WTC11 (cell line): ENCODE results near the gene RAB18. TPM values are rescaled to one million over a fixed set of nuclear protein-coding genes. Genes with fewer than 3 reads are reported as not detected.

Source experiments
- ATAC-seq: fragments of 200-7000 bp; cut with Tn5 transposase; 2 replicates; pipeline ENCODE4 v1.10.0; 2021; ENCODE audit warnings: mild to moderate bottlenecking, moderate library complexity
- CTCF ChIA-PET: fragments of 300-600 bp; sonication (Branson Sonifier 250); formaldehyde crosslinking; loops from one replicate; lab custom pipeline; 2021; ENCODE audit warnings: antibody characterized with exemption; lab: Charles Lee
- POLR2A ChIA-PET: fragments of 350-600 bp; sonication (Branson Sonifier 250); formaldehyde crosslinking; loops from one replicate; lab custom pipeline; 2021; ENCODE audit warnings: antibody characterized with exemption; lab: Charles Lee
- DNase-seq: peaks from one replicate; pipeline ENCODE4 v3.0.0; 2021; ENCODE audit warnings: low spot score
- H3K27ac Mint-ChIP-seq: 2 replicates; pipeline ENCODE4 v1.8.0; 2021; ENCODE audit warnings: mixed read lengths
- H3K27me3 Mint-ChIP-seq: 2 replicates; pipeline ENCODE4 v1.8.0; 2021; ENCODE audit warnings: low read depth, mild to moderate bottlenecking, moderate library complexity, mixed read lengths
- H3K36me3 Mint-ChIP-seq: 2 replicates; pipeline ENCODE4 v1.8.0; 2021; ENCODE audit warnings: mixed read lengths
- H3K4me1 Mint-ChIP-seq: 2 replicates; pipeline ENCODE4 v1.8.0; 2022; ENCODE audit warnings: mixed read lengths
- H3K4me3 Mint-ChIP-seq: 2 replicates; pipeline ENCODE4 v1.8.0; 2021; ENCODE audit warnings: mild to moderate bottlenecking, moderate library complexity, mixed read lengths
- H3K9me3 Mint-ChIP-seq: 2 replicates; pipeline ENCODE4 v1.8.0; 2021; ENCODE audit warnings: mixed read lengths
- E2F4 ChIP-seq: sonication (generic); formaldehyde crosslinking; IDR thresholded peaks from 2 replicates; pipeline ENCODE4 v1.8.1; 2022; ENCODE audit warnings: low read depth, mild to moderate bottlenecking, moderate library complexity, missing genetic modification reagents, borderline replicate concordance
- ELF4 ChIP-seq: sonication (generic); formaldehyde crosslinking; IDR thresholded peaks from 2 replicates; pipeline ENCODE4 v1.8.1; 2022; ENCODE audit warnings: low read depth, mild to moderate bottlenecking, moderate library complexity, missing genetic modification reagents
- FOXK1 ChIP-seq: sonication (generic); formaldehyde crosslinking; IDR thresholded peaks from 2 replicates; pipeline ENCODE4 v1.8.0; 2022; ENCODE audit warnings: mild to moderate bottlenecking, moderate library complexity, missing genetic modification reagents
- JUN ChIP-seq: sonication (generic); formaldehyde crosslinking; IDR thresholded peaks from 2 replicates; pipeline ENCODE4 v1.8.0; 2023; ENCODE audit warnings: mild to moderate bottlenecking, missing genetic modification reagents
- KAT7 ChIP-seq: sonication (generic); formaldehyde crosslinking; IDR thresholded peaks from 2 replicates; pipeline ENCODE4 v1.8.1; 2023; ENCODE audit warnings: missing genetic modification reagents, mild to moderate bottlenecking, borderline replicate concordance
- MYBL2 ChIP-seq: sonication (generic); formaldehyde crosslinking; IDR thresholded peaks from 2 replicates; pipeline ENCODE4 v1.8.1; 2023; ENCODE audit warnings: mild to moderate bottlenecking, moderate library complexity, missing genetic modification reagents
- NR1H2 ChIP-seq: sonication (generic); formaldehyde crosslinking; IDR thresholded peaks from 2 replicates; pipeline ENCODE4 v1.9.0; 2021; ENCODE audit warnings: mild to moderate bottlenecking, moderate library complexity, missing genetic modification reagents
- NR2C2 ChIP-seq: sonication (generic); formaldehyde crosslinking; IDR thresholded peaks from 2 replicates; pipeline ENCODE4 v1.8.0; 2022; ENCODE audit warnings: mild to moderate bottlenecking, missing genetic modification reagents
- OVOL2 ChIP-seq: fragments of 250-450 bp; sonication (Bioruptor Pico); IDR thresholded peaks from 2 replicates; pipeline ENCODE4 v1.9.0; 2021; ENCODE audit warnings: mild to moderate bottlenecking, borderline replicate concordance
- RORB ChIP-seq: fragments of 250-450 bp; sonication (Bioruptor Pico); IDR thresholded peaks from 2 replicates; pipeline ENCODE4 v1.9.0; 2021; ENCODE audit warnings: mild to moderate bottlenecking
- TEAD4 ChIP-seq: sonication (generic); formaldehyde crosslinking; IDR thresholded peaks from 2 replicates; pipeline ENCODE4 v1.8.0; 2022; ENCODE audit warnings: mild to moderate bottlenecking, missing genetic modification reagents
- ZMAT4 ChIP-seq: fragments of 250-450 bp; sonication (Bioruptor Pico); IDR thresholded peaks from 2 replicates; pipeline ENCODE4 v1.9.0; 2021; ENCODE audit warnings: mild to moderate bottlenecking
- ZNF423 ChIP-seq: fragments of 250-450 bp; sonication (Bioruptor Pico); IDR thresholded peaks from 2 replicates; pipeline ENCODE4 v2.1.2; 2022; ENCODE audit warnings: mild to moderate bottlenecking, moderate library complexity
- ZNF425 ChIP-seq: fragments of 250-450 bp; sonication (Bioruptor Pico); conservative IDR thresholded peaks from 2 replicates; pipeline ENCODE4 v1.9.0; 2021; ENCODE audit warnings: mild to moderate bottlenecking
- total RNA-seq: library from RNA; stranded (reverse); gene quantifications from 3 replicates; pipeline ENCODE4 v1.2.3, GENCODE V29; 2021
- TF ChIP-seq, protein P1 (sequence below): fragments of 250-450 bp; sonication (Bioruptor Pico); IDR thresholded peaks from 2 replicates; pipeline ENCODE4 v1.8.0; 2021; ENCODE audit warnings: mild to moderate bottlenecking
- TF ChIP-seq, protein P2 (sequence below): sonication (generic); formaldehyde crosslinking; IDR thresholded peaks from 2 replicates; pipeline ENCODE4 v1.8.0; 2022; ENCODE audit warnings: mild to moderate bottlenecking, missing genetic modification reagents

RAB18 gene
- total RNA-seq, 1 experiment from 2014 or later, result 71.4 TPM

- TF ChIP-seq, protein P1, sequence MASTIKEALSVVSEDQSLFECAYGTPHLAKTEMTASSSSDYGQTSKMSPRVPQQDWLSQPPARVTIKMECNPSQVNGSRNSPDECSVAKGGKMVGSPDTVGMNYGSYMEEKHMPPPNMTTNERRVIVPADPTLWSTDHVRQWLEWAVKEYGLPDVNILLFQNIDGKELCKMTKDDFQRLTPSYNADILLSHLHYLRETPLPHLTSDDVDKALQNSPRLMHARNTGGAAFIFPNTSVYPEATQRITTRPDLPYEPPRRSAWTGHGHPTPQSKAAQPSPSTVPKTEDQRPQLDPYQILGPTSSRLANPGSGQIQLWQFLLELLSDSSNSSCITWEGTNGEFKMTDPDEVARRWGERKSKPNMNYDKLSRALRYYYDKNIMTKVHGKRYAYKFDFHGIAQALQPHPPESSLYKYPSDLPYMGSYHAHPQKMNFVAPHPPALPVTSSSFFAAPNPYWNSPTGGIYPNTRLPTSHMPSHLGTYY (CRISPR knock-in tag), result no peak
- TF ChIP-seq ZMAT4 (CRISPR knock-in tag) (no peak), E2F4 (CRISPR knock-in tag) (no peak), TEAD4 (no peak), OVOL2 (CRISPR knock-in tag) (no peak)
Observed at GRCh38 chr10:27530477-27530876, 26.4 kb downstream of the RAB18 start (continued).

DNA sequence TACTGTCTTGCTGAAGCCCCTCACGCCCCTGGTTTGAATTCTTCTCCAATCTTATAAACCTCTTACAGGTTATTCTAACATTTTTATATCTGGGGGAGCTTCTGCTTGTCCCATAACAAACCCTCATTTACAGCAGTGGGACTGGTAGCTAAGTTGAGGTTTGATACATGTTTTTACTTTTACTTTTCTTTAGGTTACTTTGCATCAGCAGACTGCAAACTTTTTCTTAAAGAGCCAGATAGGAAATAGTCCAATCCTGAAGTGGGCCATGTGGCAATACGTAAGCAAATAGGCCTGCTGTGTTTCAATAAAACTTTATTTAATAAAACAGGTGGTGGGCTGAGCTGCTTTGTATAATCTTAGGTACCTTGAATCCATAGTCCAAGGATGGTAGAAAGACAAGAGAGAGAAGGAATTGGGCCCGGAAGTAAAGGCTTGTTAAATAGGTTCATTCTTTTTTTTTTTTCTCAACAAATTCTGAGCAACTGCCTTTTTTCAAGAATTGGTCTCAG is 27.3 kb downstream of the RAB18 start:
- no peak for TF ChIP-seq FOXK1
- no peak for TF ChIP-seq NR2C2 (CRISPR knock-in tag)
- no peak for TF ChIP-seq ELF4 (CRISPR knock-in tag)
- no peak for TF ChIP-seq RORB (CRISPR knock-in tag)
- TF ChIP-seq JUN (CRISPR knock-in tag), result no peak
- TF ChIP-seq, protein P2, sequence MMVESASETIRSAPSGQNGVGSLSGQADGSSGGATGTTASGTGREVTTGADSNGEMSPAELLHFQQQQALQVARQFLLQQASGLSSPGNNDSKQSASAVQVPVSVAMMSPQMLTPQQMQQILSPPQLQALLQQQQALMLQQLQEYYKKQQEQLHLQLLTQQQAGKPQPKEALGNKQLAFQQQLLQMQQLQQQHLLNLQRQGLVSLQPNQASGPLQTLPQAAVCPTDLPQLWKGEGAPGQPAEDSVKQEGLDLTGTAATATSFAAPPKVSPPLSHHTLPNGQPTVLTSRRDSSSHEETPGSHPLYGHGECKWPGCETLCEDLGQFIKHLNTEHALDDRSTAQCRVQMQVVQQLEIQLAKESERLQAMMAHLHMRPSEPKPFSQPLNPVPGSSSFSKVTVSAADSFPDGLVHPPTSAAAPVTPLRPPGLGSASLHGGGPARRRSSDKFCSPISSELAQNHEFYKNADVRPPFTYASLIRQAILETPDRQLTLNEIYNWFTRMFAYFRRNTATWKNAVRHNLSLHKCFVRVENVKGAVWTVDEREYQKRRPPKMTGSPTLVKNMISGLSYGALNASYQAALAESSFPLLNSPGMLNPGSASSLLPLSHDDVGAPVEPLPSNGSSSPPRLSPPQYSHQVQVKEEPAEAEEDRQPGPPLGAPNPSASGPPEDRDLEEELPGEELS (CRISPR knock-in tag), result no peak
- no peak for TF ChIP-seq ZNF425
- no peak for TF ChIP-seq MYBL2 (CRISPR knock-in tag)
- TF ChIP-seq NR1H2 (CRISPR knock-in tag), result no peak
- no peak for TF ChIP-seq KAT7 (CRISPR knock-in tag)
- no peak for TF ChIP-seq ZNF423 (CRISPR knock-in tag)
- TF ChIP-seq E2F4 (CRISPR knock-in tag), result no peak
- H3K4me3 Mint-ChIP-seq, result no peak overlapping the region
- peak overlapping the region; percentile 61 for H3K27ac Mint-ChIP-seq
- POLR2A ChIA-PET, result no interaction called here
- H3K4me1 Mint-ChIP-seq, result peaks cover 32% of the 10 kb centered on the region
- no peaks in the 10 kb centered on the region for H3K9me3 Mint-ChIP-seq
- no peaks in the 10 kb centered on the region for H3K27me3 Mint-ChIP-seq
- DNase-seq (no peak), ATAC-seq (no peak)
- CTCF ChIA-PET, result no interaction called here
- H3K36me3 Mint-ChIP-seq, result peaks cover 8% of the 10 kb centered on the region
